ENCODE measurements around the gene CST3.

The CST3 gene

GRCh38 chr20:23596579-23597250, 41.0 kb downstream of the CST3 start:
- TF ChIP-seq, protein P1, sequence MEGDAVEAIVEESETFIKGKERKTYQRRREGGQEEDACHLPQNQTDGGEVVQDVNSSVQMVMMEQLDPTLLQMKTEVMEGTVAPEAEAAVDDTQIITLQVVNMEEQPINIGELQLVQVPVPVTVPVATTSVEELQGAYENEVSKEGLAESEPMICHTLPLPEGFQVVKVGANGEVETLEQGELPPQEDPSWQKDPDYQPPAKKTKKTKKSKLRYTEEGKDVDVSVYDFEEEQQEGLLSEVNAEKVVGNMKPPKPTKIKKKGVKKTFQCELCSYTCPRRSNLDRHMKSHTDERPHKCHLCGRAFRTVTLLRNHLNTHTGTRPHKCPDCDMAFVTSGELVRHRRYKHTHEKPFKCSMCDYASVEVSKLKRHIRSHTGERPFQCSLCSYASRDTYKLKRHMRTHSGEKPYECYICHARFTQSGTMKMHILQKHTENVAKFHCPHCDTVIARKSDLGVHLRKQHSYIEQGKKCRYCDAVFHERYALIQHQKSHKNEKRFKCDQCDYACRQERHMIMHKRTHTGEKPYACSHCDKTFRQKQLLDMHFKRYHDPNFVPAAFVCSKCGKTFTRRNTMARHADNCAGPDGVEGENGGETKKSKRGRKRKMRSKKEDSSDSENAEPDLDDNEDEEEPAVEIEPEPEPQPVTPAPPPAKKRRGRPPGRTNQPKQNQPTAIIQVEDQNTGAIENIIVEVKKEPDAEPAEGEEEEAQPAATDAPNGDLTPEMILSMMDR (IDR thresholded peaks at IDR 0.05; ENCODE audit: low read depth, low read length), result no peak

GRCh38 chr20:23595941-23596340, 41.8 kb downstream of the CST3 start:
- no peak overlapping the region for H3K4me3 ChIP-seq (ENCODE audit: low read depth, low read length)
- TF ChIP-seq, protein P1 (IDR thresholded peaks at IDR 0.05; ENCODE audit: low read depth, low read length), result no peak

More at GRCh38 chr20:23596579-23597250, 41.0 kb downstream of the CST3 start:
- no peak overlapping the region for H3K4me3 ChIP-seq (ENCODE audit: low read depth, low read length)

DNA sequence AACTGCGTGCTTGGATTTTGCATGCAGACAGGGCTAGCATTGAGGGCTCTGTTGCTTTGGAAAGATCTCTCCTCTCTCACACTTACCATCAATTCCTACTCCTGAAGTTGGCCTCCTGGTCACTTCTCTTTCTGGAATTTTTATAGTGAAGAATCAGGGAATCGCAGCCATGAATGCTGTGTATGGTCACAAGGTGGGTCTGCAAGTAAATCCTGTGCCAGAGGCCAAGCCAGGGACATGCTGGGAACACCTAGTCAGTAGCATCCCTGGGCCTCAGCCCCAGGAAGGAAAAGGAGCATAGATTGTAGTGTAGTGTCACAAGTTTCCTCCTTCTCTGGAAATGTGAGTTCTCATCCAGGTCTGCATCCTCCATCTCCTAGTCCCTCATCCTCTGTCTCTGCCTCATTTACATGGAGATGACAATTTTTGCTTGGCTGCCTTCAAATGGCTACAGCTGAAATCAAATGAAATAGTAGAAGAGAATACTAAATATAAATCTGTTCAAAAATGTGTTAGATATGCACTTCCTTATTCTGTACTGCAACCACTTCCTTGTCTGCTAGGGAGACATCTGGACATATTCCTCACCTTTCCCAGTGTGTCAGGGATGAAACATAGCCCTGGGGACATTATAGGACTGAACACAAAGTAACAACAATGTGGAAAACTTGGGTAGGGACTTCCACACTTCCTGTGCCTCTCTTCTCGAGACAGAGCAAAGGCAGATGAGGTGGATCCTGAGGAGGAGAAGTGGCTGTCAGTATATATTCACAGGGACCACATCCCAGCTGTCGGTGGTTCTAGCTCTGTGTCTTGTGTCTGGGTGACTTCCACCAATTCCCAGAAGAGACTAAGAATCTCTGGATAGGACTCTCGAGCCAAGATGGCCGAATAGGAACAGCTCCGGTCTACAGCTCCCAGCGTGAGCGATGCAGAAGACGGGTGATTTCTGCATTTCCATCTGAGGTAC, 49.0 kb downstream of the CST3 start:
- H3K4me3 ChIP-seq (ENCODE audit: low read depth, low read length), result no peak overlapping the region
- TF ChIP-seq, protein P1 (IDR thresholded peaks at IDR 0.05; ENCODE audit: low read depth, low read length), result no peak

DNA sequence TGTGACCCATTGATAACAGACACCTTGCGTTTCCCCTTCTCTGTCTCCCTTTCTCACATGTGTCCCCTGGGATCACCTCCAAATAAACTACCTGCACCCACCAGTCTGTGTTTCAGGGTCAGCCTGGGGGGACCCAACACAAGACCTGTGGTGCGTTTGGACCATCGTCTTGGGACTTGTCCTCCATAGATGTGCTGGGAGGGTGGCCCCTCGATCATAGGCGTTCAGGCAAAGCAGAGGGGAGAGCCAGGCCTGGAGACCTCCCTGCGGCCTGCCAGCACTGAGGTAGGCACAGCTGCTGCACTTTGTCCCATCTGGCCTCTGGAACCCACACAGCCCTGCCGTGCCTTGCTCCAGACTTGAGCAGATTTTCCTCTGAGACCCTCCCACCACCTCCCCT, 50.1 kb downstream of the CST3 start:
- no peak overlapping the region for H3K4me3 ChIP-seq (ENCODE audit: low read depth, low read length)
- TF ChIP-seq, protein P1 (IDR thresholded peaks at IDR 0.05; ENCODE audit: low read depth, low read length), result no peak

GRCh38 chr20:23586735-23587525, 50.8 kb downstream of the CST3 start:
- TF ChIP-seq, protein P1 (IDR thresholded peaks at IDR 0.05; ENCODE audit: low read depth, low read length), result no peak
- no peak overlapping the region for H3K4me3 ChIP-seq (ENCODE audit: low read depth, low read length)

GRCh38 chr20:23585808-23586734, 51.7 kb downstream of the CST3 start:
- H3K4me3 ChIP-seq (ENCODE audit: low read depth, low read length), result no peak overlapping the region
- TF ChIP-seq, protein P1 (IDR thresholded peaks at IDR 0.05; ENCODE audit: low read depth, low read length), result no peak
